ENCODE results near the gene MOB4. TPM values are rescaled to one million over a fixed set of nuclear protein-coding genes. Genes with fewer than 3 reads are reported as not detected.
"Not testable (repeated sequence)": the region's sequence is repeated elsewhere in the genome, so short reads cannot be mapped to it uniquely, and the experiment has no call there.

Gene MOB4
- total RNA-seq, result 10 to 100 TPM; 24.7 to 34.1 TPM

DNA sequence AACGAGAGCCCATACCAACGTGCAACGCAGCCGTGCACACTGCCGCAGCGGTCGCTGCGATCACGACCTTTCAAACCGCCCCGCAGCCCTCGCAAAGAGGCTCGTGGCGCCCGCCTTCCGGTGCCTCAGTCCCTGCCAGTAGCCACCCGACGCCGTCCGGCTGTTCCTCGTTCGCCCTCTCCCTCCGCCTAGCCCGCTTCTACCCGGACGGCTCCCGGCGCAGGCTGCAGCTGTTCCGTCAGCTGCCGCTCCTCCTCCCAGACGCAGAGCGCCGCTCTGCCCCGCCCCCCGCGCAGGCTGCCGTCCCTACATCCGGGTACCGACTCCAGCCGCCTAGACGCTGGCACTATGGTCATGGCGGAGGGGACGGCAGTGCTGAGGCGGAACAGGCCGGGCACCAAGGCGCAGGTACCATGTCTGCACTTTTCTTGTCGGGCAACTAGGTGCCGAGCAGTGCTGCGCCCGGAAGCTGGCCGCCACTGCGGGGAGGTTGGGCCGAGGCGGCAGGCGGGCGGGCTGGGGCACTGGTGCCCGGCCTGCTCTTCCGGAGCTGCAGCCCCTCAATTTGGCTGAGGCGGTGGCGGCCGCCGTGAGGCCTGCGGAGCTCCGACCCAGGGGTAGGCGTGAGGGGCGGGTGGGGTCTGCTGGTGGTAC, at the start of gene MOB4:
Gene MOB4 (plus strand): TSS at position 328 of the 654 bp plus-strand sequence. CDS start 21 bp downstream, at position 349.
- no peaks in the 10 kb centered on the region for H3K36me3 ChIP-seq
- TF ChIP-seq, protein P1, sequence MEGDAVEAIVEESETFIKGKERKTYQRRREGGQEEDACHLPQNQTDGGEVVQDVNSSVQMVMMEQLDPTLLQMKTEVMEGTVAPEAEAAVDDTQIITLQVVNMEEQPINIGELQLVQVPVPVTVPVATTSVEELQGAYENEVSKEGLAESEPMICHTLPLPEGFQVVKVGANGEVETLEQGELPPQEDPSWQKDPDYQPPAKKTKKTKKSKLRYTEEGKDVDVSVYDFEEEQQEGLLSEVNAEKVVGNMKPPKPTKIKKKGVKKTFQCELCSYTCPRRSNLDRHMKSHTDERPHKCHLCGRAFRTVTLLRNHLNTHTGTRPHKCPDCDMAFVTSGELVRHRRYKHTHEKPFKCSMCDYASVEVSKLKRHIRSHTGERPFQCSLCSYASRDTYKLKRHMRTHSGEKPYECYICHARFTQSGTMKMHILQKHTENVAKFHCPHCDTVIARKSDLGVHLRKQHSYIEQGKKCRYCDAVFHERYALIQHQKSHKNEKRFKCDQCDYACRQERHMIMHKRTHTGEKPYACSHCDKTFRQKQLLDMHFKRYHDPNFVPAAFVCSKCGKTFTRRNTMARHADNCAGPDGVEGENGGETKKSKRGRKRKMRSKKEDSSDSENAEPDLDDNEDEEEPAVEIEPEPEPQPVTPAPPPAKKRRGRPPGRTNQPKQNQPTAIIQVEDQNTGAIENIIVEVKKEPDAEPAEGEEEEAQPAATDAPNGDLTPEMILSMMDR (IDR thresholded peaks at IDR 0.05), result no peak
- no peaks in the 10 kb centered on the region for H3K27me3 ChIP-seq
- H3K9ac ChIP-seq (ENCODE audit: low read depth in 2 of 2, low read length in 2 of 2), result peak within 1 kb of the TSS; percentile 89 to 96
- no peaks in the 10 kb centered on the region for H3K9me3 ChIP-seq
- DNase-seq, result peak; percentile 96
- H3K27ac ChIP-seq, result peak within 1 kb of the TSS; percentile 97
- H3K4me3 ChIP-seq, result peak within 1 kb of the TSS; percentile 87
- H3K4me1 ChIP-seq, result no peaks in the 10 kb centered on the region
- intact Hi-C loops (cut with DNase I), result loop anchor here (10.0 kb wide), 2 partner anchors 61 to 189 kb away; partner anchors contain the start of genes COQ10B and MARS2

DNA sequence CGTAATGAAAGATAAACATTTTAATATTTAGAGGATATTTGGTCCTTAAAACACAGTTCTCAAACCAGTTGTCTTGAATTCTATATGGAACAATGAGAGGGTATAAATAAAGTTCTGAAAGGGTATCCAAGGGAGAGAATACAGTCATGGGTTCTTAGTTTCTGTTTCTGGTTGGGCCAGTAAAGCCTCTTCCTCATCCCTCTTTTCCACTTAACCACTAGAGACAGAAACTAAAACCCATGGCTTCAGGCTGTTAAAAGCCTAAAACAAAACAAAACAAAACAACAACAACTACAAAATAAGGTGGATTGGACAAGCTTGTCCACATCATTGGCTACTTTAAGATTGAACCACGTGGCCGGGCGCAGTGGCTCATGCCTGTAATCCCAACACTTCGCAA, 43.7 kb upstream of the MOB4 start:
- TF ChIP-seq, protein P1 (IDR thresholded peaks at IDR 0.05), result no peak
- H3K27ac ChIP-seq, result no peak overlapping the region
- intact Hi-C loops (cut with DNase I), result no loop called here
- no peak for DNase-seq
- H3K4me3 ChIP-seq, result no peak overlapping the region
- H3K9me3 ChIP-seq, result no peaks in the 10 kb centered on the region
- peaks cover 3% of the 10 kb centered on the region for H3K36me3 ChIP-seq
- H3K27me3 ChIP-seq, result no peaks in the 10 kb centered on the region
- no peak overlapping the region for H3K9ac ChIP-seq (ENCODE audit: low read depth in 2 of 2, low read length in 2 of 2)
- no peaks in the 10 kb centered on the region for H3K4me1 ChIP-seq

DNA sequence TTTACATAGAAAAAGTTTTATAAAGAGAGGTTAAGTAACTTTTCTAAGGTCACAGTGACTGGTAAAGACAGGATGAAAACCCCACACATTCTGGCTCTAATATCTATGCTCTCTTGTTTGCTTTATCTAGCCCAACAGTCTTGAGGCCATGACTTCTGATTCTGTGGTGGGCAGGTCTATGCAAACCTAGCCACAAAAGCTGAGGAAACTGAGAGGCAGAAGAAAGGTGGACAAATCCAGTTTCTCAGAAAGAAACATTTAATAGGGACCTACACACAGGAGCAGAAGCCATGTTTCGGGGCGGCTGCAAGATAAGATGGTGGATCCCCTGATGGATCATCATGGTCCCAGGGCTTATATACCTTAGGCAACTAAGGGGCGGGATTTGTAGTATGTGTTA, 38.1 kb upstream of the MOB4 start:
- TF ChIP-seq, protein P1 (IDR thresholded peaks at IDR 0.05), result no peak
- Histone ChIP-seq H3K9ac (ENCODE audit: low read depth in 2 of 2, low read length in 2 of 2) (no peak overlapping the region), H3K27me3 (no peaks in the 10 kb centered on the region), H3K27ac (no peak overlapping the region), H3K36me3 (peaks cover 3% of the 10 kb centered on the region), H3K4me1 (no peaks in the 10 kb centered on the region), H3K4me3 (no peak overlapping the region), H3K9me3 (no peaks in the 10 kb centered on the region)
- intact Hi-C loops (cut with DNase I), result no loop called here
- no peak for DNase-seq

DNA sequence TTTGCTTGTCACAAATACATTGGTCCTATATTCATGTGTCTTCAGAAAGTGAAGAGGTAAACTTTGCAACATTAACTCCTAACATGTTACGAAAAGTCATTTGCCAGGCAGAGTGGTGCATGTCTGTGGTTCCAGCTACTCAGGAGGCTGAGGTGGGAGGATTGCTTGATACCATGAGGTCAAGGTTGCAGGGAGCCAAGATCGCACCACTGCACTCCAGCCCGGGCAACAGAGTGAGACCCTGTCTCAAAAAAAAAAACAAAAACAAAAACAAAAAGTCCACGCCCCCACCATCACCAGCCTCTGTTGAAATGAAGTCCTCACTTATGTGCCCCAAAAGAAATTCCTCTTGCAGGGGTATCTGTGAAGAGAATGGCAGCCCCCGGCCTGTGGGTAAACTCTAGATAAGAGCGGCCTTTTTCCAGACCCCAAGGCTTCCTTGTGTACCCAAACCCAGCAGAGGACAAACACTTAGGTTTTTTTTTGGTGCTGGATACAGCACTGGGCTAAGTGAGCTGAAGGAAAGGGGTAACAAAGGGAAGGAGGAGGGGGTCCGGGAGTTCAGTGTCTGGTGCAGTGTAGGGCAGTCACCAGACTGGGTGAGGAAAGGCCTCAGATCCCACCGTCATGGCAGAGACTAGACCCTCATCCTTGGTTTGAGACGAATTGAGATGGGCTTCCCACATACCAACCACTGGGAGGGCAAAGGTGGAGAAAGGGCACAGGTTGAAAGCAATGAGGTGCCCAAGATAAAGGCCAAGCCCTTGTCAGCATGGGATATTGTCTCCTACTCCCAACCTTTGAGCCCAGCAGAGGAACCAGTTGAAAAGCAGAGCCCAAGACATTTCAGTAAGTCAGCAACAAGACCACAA, 35.5 kb upstream of the MOB4 start:
- Histone ChIP-seq H3K36me3 (no peaks in the 10 kb centered on the region), H3K4me3 (no peak overlapping the region), H3K27ac (no peak overlapping the region), H3K9me3 (no peaks in the 10 kb centered on the region), H3K27me3 (no peaks in the 10 kb centered on the region), H3K9ac (ENCODE audit: low read depth in 2 of 2, low read length in 2 of 2) (no peak overlapping the region), H3K4me1 (no peaks in the 10 kb centered on the region)
- intact Hi-C loops (cut with DNase I), result no loop called here
- TF ChIP-seq, protein P1 (IDR thresholded peaks at IDR 0.05), result no peak
- DNase-seq, result no peak

DNA sequence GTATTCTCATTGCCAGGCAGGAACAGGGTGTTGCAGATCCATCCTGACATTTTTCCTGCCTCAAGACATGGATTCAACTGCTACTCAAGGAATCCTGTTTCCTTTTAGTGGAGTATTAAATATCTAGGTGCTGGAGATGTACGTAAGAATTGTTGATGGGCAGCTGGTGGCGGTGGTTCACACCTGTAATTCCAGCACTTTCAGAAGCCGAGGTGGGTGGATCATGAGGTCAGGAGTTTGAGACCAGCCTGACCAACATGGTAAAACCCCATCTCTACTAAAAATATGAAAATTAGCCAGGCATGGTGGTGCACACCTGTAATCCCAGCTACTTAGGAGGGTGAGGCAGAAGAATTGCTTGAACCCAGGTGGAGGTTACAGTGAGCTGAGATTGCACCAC, 31.6 kb upstream of the MOB4 start:
- H3K9me3 ChIP-seq; H3K36me3 ChIP-seq; H3K4me3 ChIP-seq; H3K27ac ChIP-seq; H3K27me3 ChIP-seq; intact Hi-C loops (cut with DNase I); H3K4me1 ChIP-seq; DNase-seq; H3K9ac ChIP-seq (ENCODE audit: low read depth in 2 of 2, low read length in 2 of 2): not testable (repeated sequence)
